BJ (cell line): ENCODE data around the gene DDR1. TPM values are rescaled to one million over a fixed set of nuclear protein-coding genes. Genes with fewer than 3 reads are reported as not detected.
"Not testable (repeated sequence)": the region's sequence is repeated elsewhere in the genome, so short reads cannot be mapped to it uniquely, and the experiment has no call there.

ENCODE experiments used
- CTCF ChIA-PET: fragments of 350-600 bp; formaldehyde crosslinking; extraction: SDS; loops from one replicate; lab custom pipeline; 2021; ENCODE audit warnings: antibody characterized with exemption, inconsistent platforms; lab: Yijun Ruan, JAX
- POLR2A ChIA-PET: fragments of 300-600 bp; sonication (Branson Sonifier 250); formaldehyde crosslinking; extraction: SDS; loops from one replicate; lab custom pipeline; 2021; ENCODE audit warnings: antibody characterized with exemption; lab: Charles Lee
- DNase-seq: peaks from one replicate; pipeline ENCODE4 v3.0.0-alpha.2; 2011; ENCODE audit warnings: low read depth
- H3K27me3 ChIP-seq: 2 replicates; pipeline ENCODE4 v1.6.0; 2011; ENCODE audit warnings: low read length; ENCODE audit not compliant: control insufficient read depth, insufficient read depth
- H3K36me3 ChIP-seq: 2 replicates; pipeline ENCODE4 v1.5.1; 2011; ENCODE audit warnings: low read length; ENCODE audit not compliant: control insufficient read depth, insufficient read depth
- H3K4me3 ChIP-seq: 2 replicates; pipeline ENCODE4 v1.5.1; 2011; ENCODE audit warnings: low read depth, mild to moderate bottlenecking, control low read depth, low read length
- CTCF ChIP-seq: IDR thresholded peaks from 2 replicates; pipeline ENCODE4 v1.5.1; 2011; ENCODE audit warnings: low read depth, mild to moderate bottlenecking, control low read depth, inconsistent platforms, low read length, moderate library complexity; ENCODE audit not compliant: insufficient read depth
- polyA plus RNA-seq: library from polyadenylated mRNA; depleted of rRNA; stranded (reverse); fragments of >200 nt; gene quantifications from 2 replicates; pipeline ENCODE4 v1.2.3, GENCODE V29; 2011

Gene DDR1
- polyA plus RNA-seq, 1 experiment = 17.0 TPM

- TF ChIP-seq CTCF = no peak
- Histone ChIP-seq H3K4me3 (no peak overlapping the region), H3K36me3 (peaks cover 37% of the 10 kb centered on the region), H3K27me3 (no peaks in the 10 kb centered on the region)
- no peak for DNase-seq
- ChIA-PET CTCF (interaction anchor here (0.7 kb wide), 1 partner anchor 10 kb away, joined by 3 read pairs; no protein-coding TSS in a partner anchor), POLR2A (no interaction called here)
Measured at GRCh38 chr6:30896541-30896940, 12.2 kb downstream of the DDR1 start.

GRCh38 chr6:30897882-30898281 is 13.6 kb downstream of the DDR1 start:
- no peak overlapping the region for H3K4me3 ChIP-seq
- no peaks in the 10 kb centered on the region for H3K27me3 ChIP-seq
- ChIA-PET CTCF (interaction anchor here (0.9 to 2.8 kb wide), 2 partner anchors 9 to 182 kb away, joined by 3 to 7 read pairs; no protein-coding TSS in a partner anchor), POLR2A (no interaction called here)
- no peak for DNase-seq
- H3K36me3 ChIP-seq = peaks cover 31% of the 10 kb centered on the region
- no peak for TF ChIP-seq CTCF

- ChIA-PET POLR2A (no interaction called here), CTCF (interaction anchor here (0.9 to 2.8 kb wide), 3 partner anchors 10 to 181 kb away, joined by 3 to 7 read pairs (median 3); no protein-coding TSS in a partner anchor)
- Histone ChIP-seq H3K36me3 (peaks cover 27% of the 10 kb centered on the region), H3K27me3 (no peaks in the 10 kb centered on the region), H3K4me3 (no peak overlapping the region)
- TF ChIP-seq CTCF = no peak
- no peak for DNase-seq
Measured at GRCh38 chr6:30898750-30899360, 14.5 kb downstream of the DDR1 start.

- no peak for TF ChIP-seq CTCF
- POLR2A ChIA-PET = no interaction called here
- peaks cover 20% of the 10 kb centered on the region for H3K36me3 ChIP-seq
- H3K4me3 ChIP-seq = no peak overlapping the region
- H3K27me3 ChIP-seq = no peaks in the 10 kb centered on the region
- CTCF ChIA-PET = interaction anchor here (0.7 to 0.8 kb wide), 2 partner anchors 13 to 22 kb away, joined by 3 read pairs; partner anchors contain the start of gene VARS2
- no peak for DNase-seq
Measured at GRCh38 chr6:30900863-30901417, 16.6 kb downstream of the DDR1 start.

- no peak overlapping the region for H3K4me3 ChIP-seq
- H3K36me3 ChIP-seq = peaks cover 19% of the 10 kb centered on the region
- POLR2A ChIA-PET = no interaction called here
- CTCF ChIA-PET = interaction anchor here (0.7 kb wide), 1 partner anchor 13 kb away, joined by 3 read pairs; the partner anchor contains the start of gene VARS2
- no peak for DNase-seq
- H3K27me3 ChIP-seq = no peaks in the 10 kb centered on the region
- no peak for TF ChIP-seq CTCF
Measured at GRCh38 chr6:30901436-30901835, 17.1 kb downstream of the DDR1 start.

GRCh38 chr6:30902196-30902595 is 17.9 kb downstream of the DDR1 start:
- DNase-seq, H3K4me3 ChIP-seq, H3K27me3 ChIP-seq, POLR2A ChIA-PET: not testable (repeated sequence)
- CTCF ChIA-PET = interaction anchor here (1.2 kb wide), 1 partner anchor 74 kb away, joined by 3 read pairs; no protein-coding TSS in a partner anchor
- peaks cover 19% of the 10 kb centered on the region for H3K36me3 ChIP-seq
